ENCODE results near the gene LTA4H. TPM values are rescaled to one million over a fixed set of nuclear protein-coding genes. Genes with fewer than 3 reads are reported as not detected.

Gene LTA4H
- total and polyA plus RNA-seq, 10 of the 15 experiments (the other 5 are each of a cell fraction or from before 2014, with no cell fraction given) = 43.9 to 106 (median 47.3) TPM

GRCh38 chr12:96025518-96025917 lies 9.9 kb downstream of the LTA4H start:
- H3K4me3 ChIP-seq = no peak overlapping the region
- no peaks in the 10 kb centered on the region for H3K27me3 ChIP-seq (replicated peaks in 1 of 2; ENCODE audit: control insufficient read depth in 2 of 2, insufficient read depth in 2 of 2, low read length in 1 of 2)
- ATAC-seq = no peak
- BruUV-seq (replicated peaks) = no TSS peak
- H3K79me2 ChIP-seq (ENCODE audit: control insufficient read depth, insufficient read depth, low read length) = no peaks in the 10 kb centered on the region
- POLR2A ChIA-PET = no interaction called here
- no peak for FAIRE-seq
- 100% methylated on average over 3 of the region's 4 CpGs for WGBS (ENCODE audit: insufficient coverage, insufficient replicate concordance, low lambda C conversion rate, missing lambda C conversion rate)
- H3K9me3 ChIP-seq (replicated peaks; ENCODE audit: control insufficient read depth, insufficient read depth, low read length) = no peaks in the 10 kb centered on the region
- H3K4me2 ChIP-seq (ENCODE audit: control insufficient read depth, insufficient read depth) = no peak overlapping the region
- RAD21 ChIA-PET (ENCODE audit: unreplicated experiment) = no interaction called here
- peaks cover 0 to 2% of the 10 kb centered on the region in 2 experiments; a peak in 1 of 4 replicates for H3K36me3 ChIP-seq (ENCODE audit: control insufficient read depth in 2 of 2, insufficient read depth in 2 of 2, low read length in 1 of 2)
- H2AFZ ChIP-seq (ENCODE audit: control insufficient read depth, low read depth, low read length) = no peak overlapping the region
- DNase-seq (ENCODE audit: low read depth, low spot score) = no peak
- intact Hi-C loops (cut with micrococcal nuclease; ENCODE audit: unreplicated experiment) (no loop called here), in situ Hi-C loops (cut with MboI) (no loop called here)
- SMC1A ChIA-PET (ENCODE audit: uncharacterized antibody, unreplicated experiment) = no interaction called here
- no peaks in the 10 kb centered on the region for H4K20me1 ChIP-seq (ENCODE audit: control insufficient read depth, insufficient read depth)
- no peak overlapping the region for H3K27ac ChIP-seq (ENCODE audit: control insufficient read depth, insufficient read depth)
- CTCF ChIA-PET = interaction anchor here (0.7 kb wide), 1 partner anchor 62 kb away, joined by 5 read pairs; no protein-coding TSS in a partner anchor
- TF ChIP-seq PAX5 (IDR thresholded peaks at IDR 0.05; ENCODE audit: borderline replicate concordance, low read depth, low read length) (no peak), TBL1XR1 (IDR thresholded peaks at IDR 0.05; ENCODE audit: low read depth, low read length) (no peak), HSF1 (IDR thresholded peaks at IDR 0.05; ENCODE audit: low read depth, low read length) (no peak), NR2F1 (conservative IDR thresholded peaks at IDR 0.05) (no peak), ZNF207 (IDR thresholded peaks at IDR 0.05; ENCODE audit: borderline replicate concordance) (no peak), NFYB (IDR thresholded peaks at IDR 0.05; ENCODE audit: insufficient read depth, low read depth, low read length) (no peak), BCL11A (IDR thresholded peaks at IDR 0.05; ENCODE audit: low read depth, low read length) (no peak), MAX (IDR thresholded peaks at IDR 0.05; ENCODE audit: low read depth, low read length) (no peak), IKZF2 (IDR thresholded peaks at IDR 0.05) (no peak), KLF5 (IDR thresholded peaks at IDR 0.05; ENCODE audit: partially characterized antibody) (no peak), POLR2A (IDR thresholded peaks at IDR 0.05; ENCODE audit: low read depth, low read length) (no peak), SMAD1 (IDR thresholded peaks at IDR 0.05; ENCODE audit: low read depth, partially characterized antibody) (no peak)
- TF ChIP-seq, protein P1, sequence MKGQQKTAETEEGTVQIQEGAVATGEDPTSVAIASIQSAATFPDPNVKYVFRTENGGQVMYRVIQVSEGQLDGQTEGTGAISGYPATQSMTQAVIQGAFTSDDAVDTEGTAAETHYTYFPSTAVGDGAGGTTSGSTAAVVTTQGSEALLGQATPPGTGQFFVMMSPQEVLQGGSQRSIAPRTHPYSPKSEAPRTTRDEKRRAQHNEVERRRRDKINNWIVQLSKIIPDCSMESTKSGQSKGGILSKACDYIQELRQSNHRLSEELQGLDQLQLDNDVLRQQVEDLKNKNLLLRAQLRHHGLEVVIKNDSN (IDR thresholded peaks at IDR 0.05; ENCODE audit: borderline replicate concordance, extremely low read length, insufficient read depth, low read depth, low read length) = no peak
- peaks cover 9% of the 10 kb centered on the region for H3K4me1 ChIP-seq (ENCODE audit: control insufficient read depth, insufficient read depth, low read length)
- no peak overlapping the region for H3K9ac ChIP-seq (ENCODE audit: control insufficient read depth, insufficient read depth, low read length)

All from GM12878 (cell line).